ENCODE results near the gene IZUMO4. TPM values are rescaled to one million over a fixed set of nuclear protein-coding genes. Genes with fewer than 3 reads are reported as not detected.

Gene IZUMO4
- total RNA-seq, 2 donors from 2014 or later: 0.67 to 1.4 TPM

GRCh38 chr19:2139385-2140137 is 42.8 kb downstream of the IZUMO4 start:
- peaks cover 24% of the 10 kb centered on the region for H3K36me3 ChIP-seq
- H3K9me3 ChIP-seq: no peaks in the 10 kb centered on the region
- H3K4me1 ChIP-seq: peaks cover 0 to 11% of the 10 kb centered on the region in 2 donors
- no peak overlapping the region for H3K4me3 ChIP-seq
- TF ChIP-seq CTCF (IDR thresholded peaks at IDR 0.05): no peak
- no peak overlapping the region for H3K27ac ChIP-seq
- H3K27me3 ChIP-seq: no peaks in the 10 kb centered on the region
- no peak for DNase-seq (ENCODE audit: low spot score)

GRCh38 chr19:2140138-2140569 is 43.4 kb downstream of the IZUMO4 start:
- Histone ChIP-seq H3K27me3 (no peaks in the 10 kb centered on the region), H3K4me1 (peaks cover 0 to 11% of the 10 kb centered on the region in 2 donors), H3K27ac (no peak overlapping the region), H3K36me3 (peaks cover 24% of the 10 kb centered on the region), H3K4me3 (no peak overlapping the region), H3K9me3 (no peaks in the 10 kb centered on the region)
- no peak for DNase-seq (ENCODE audit: low spot score)
- no peak for TF ChIP-seq CTCF (IDR thresholded peaks at IDR 0.05)

GRCh38 chr19:2142173-2142829 is 45.6 kb downstream of the IZUMO4 start:
- no peak for TF ChIP-seq CTCF (IDR thresholded peaks at IDR 0.05)
- H3K36me3 ChIP-seq: peaks cover 12% of the 10 kb centered on the region
- H3K27me3 ChIP-seq: no peaks in the 10 kb centered on the region
- H3K4me3 ChIP-seq: no peak overlapping the region
- no peak overlapping the region for H3K27ac ChIP-seq
- no peak for DNase-seq (ENCODE audit: low spot score)
- no peaks in the 10 kb centered on the region for H3K9me3 ChIP-seq
- H3K4me1 ChIP-seq: peaks cover 0 to 15% of the 10 kb centered on the region in 2 donors

GRCh38 chr19:2144190-2144589 is 47.5 kb downstream of the IZUMO4 start:
- Histone ChIP-seq H3K36me3 (no peaks in the 10 kb centered on the region), H3K4me3 (no peak overlapping the region), H3K27ac (no peak overlapping the region), H3K4me1 (peaks cover 0 to 18% of the 10 kb centered on the region in 2 donors), H3K27me3 (no peaks in the 10 kb centered on the region), H3K9me3 (no peaks in the 10 kb centered on the region)
- no peak for DNase-seq (ENCODE audit: low spot score)
- no peak for TF ChIP-seq CTCF (IDR thresholded peaks at IDR 0.05)

- no peak for DNase-seq (ENCODE audit: low spot score)
- peaks cover 0 to 32% of the 10 kb centered on the region in 2 donors for H3K4me1 ChIP-seq
- no peaks in the 10 kb centered on the region for H3K36me3 ChIP-seq
- H3K9me3 ChIP-seq: no peaks in the 10 kb centered on the region
- H3K27me3 ChIP-seq: no peaks in the 10 kb centered on the region
- no peak overlapping the region for H3K27ac ChIP-seq
- no peak for TF ChIP-seq CTCF (IDR thresholded peaks at IDR 0.05)
- H3K4me3 ChIP-seq: no peak overlapping the region
Observed at GRCh38 chr19:2145831-2146241, 49.1 kb downstream of the IZUMO4 start.
